Dermis microvascular lymphatic vessel endothelial cell (primary cell): ENCODE results near the gene POLA2. TPM values are rescaled to one million over a fixed set of nuclear protein-coding genes. Genes with fewer than 3 reads are reported as not detected.
"Not testable (repeated sequence)": the region's sequence is repeated elsewhere in the genome, so short reads cannot be mapped to it uniquely, and the experiment has no call there.

Experiments used
- DNase-seq, 2 donors: peaks; one replicate each; pipeline versions ENCODE4 v3.0.0 to v3.0.0-alpha.2; 2010; ENCODE audit warnings: low read depth in 2 of 2
- total RNA-seq: library from RNA; depleted of rRNA; stranded (reverse); fragments of >200 nt; gene quantifications from 2 replicates; pipeline ENCODE4 v1.2.1, GENCODE V29; 2014

POLA2 gene
- total RNA-seq, 1 donor from 2014 or later = 4.7 TPM

- no peak for DNase-seq
Measured at GRCh38 chr11:65329478-65329877, 67.7 kb downstream of the POLA2 start.

GRCh38 chr11:65329944-65330403 lies 68.2 kb downstream of the POLA2 start:
- DNase-seq = peak; percentile 90 to 95

GRCh38 chr11:65330544-65330943 lies 68.8 kb downstream of the POLA2 start:
- DNase-seq = no peak

- DNase-seq = not testable (repeated sequence)
Measured at GRCh38 chr11:65332591-65332990, 70.8 kb downstream of the POLA2 start.

- DNase-seq = no peak
Measured at GRCh38 chr11:65334696-65335295, 73.0 kb downstream of the POLA2 start.

GRCh38 chr11:65338676-65339075 lies 76.9 kb downstream of the POLA2 start:
- DNase-seq = no peak

GRCh38 chr11:65340226-65340625 lies 78.5 kb downstream of the POLA2 start:
- DNase-seq = no peak

- DNase-seq = no peak
Measured at GRCh38 chr11:65341856-65342255, 80.1 kb downstream of the POLA2 start.

Other genes with a start within 250 kb of the POLA2 start
- 107 and 142 TPM in 2 replicates for gene ARL2, start 247.8 kb upstream of the POLA2 start, total RNA-seq
- 7.7 and 10.1 TPM in 2 replicates for gene SNX15, start 234.5 kb upstream of the POLA2 start, total RNA-seq
- gene SAC3D1, start 220.8 kb upstream of the POLA2 start, total RNA-seq = 7.6 and 8.5 TPM in 2 replicates
- 15.1 and 16.6 TPM in 2 replicates for gene NAALADL1, start 203.4 kb upstream of the POLA2 start, total RNA-seq
- 3.9 and 7.6 TPM in 2 replicates for gene CDCA5, start 177.9 kb upstream of the POLA2 start, total RNA-seq
- gene ZFPL1, start 177.7 kb upstream of the POLA2 start, total RNA-seq = 20.7 and 24.7 TPM in 2 replicates
- gene VPS51, start 165.7 kb upstream of the POLA2 start, total RNA-seq = 186 and 271 TPM in 2 replicates
- 14.6 and 14.8 TPM in 2 replicates for gene TM7SF2, start 150.1 kb upstream of the POLA2 start, total RNA-seq
- 6.3 and 7.7 TPM in 2 replicates for gene ZNHIT2, start 144.3 kb upstream of the POLA2 start, total RNA-seq
- 211 and 383 TPM in 2 replicates for gene FAU, start 139.8 kb upstream of the POLA2 start, total RNA-seq
- 42.0 and 50.6 TPM in 2 replicates for gene MRPL49, start 139.6 kb upstream of the POLA2 start, total RNA-seq
- gene SYVN1, start 127.4 kb upstream of the POLA2 start, total RNA-seq = 5.6 and 15.4 TPM in 2 replicates
- gene SPDYC, start 91.7 kb upstream of the POLA2 start, total RNA-seq = not detected in 2 replicates
- gene CAPN1, start 80.0 kb upstream of the POLA2 start, total RNA-seq = 81.3 and 88.1 TPM in 2 replicates
- gene CDC42EP2, start 52.9 kb downstream of the POLA2 start, total RNA-seq = 6.4 and 7.8 TPM in 2 replicates
- 18.5 and 32.1 TPM in 2 replicates for gene DPF2, start 71.9 kb downstream of the POLA2 start, total RNA-seq
- under 0.01 and 0.26 TPM in 2 replicates for gene TIGD3, start 92.8 kb downstream of the POLA2 start, total RNA-seq
- 1.6 and 1.7 TPM in 2 replicates for gene SLC25A45, start 120.7 kb downstream of the POLA2 start, total RNA-seq
- gene FRMD8, start 124.7 kb downstream of the POLA2 start, total RNA-seq = 75.4 and 85.1 TPM in 2 replicates
- 23.7 and 88.5 TPM in 2 replicates for gene NEAT1, start 160.8 kb downstream of the POLA2 start, total RNA-seq
- gene MALAT1, start 237.1 kb downstream of the POLA2 start, total RNA-seq = 1,844 and 2,565 TPM in 2 replicates